Central memory CD4-positive, alpha-beta T cell (primary cell): Measurements from ENCODE around the gene SKAP1.
"Not testable (repeated sequence)": the region's sequence is repeated elsewhere in the genome, so short reads cannot be mapped to it uniquely, and the experiment has no call there.

Experiments
- DNase-seq: peaks from one replicate; pipeline ENCODE4 v3.0.0; 2022

SKAP1 gene

GRCh38 chr17:48368352-48368908 lies 61.6 kb downstream of the SKAP1 start:
- DNase-seq, result no peak

GRCh38 chr17:48363161-48363560 lies 66.9 kb downstream of the SKAP1 start:
- no peak for DNase-seq

- not testable (repeated sequence) for DNase-seq
These were observed 69.0 kb downstream of the SKAP1 start for GRCh38 chr17:48360861-48361633.

GRCh38 chr17:48357779-48358602 lies 72.0 kb downstream of the SKAP1 start:
- no peak for DNase-seq

GRCh38 chr17:48356866-48357265 lies 73.1 kb downstream of the SKAP1 start:
- DNase-seq, result no peak

- no peak for DNase-seq
These were observed 77.4 kb downstream of the SKAP1 start for GRCh38 chr17:48352630-48353029.

- peak; percentile 41 for DNase-seq
These were observed 78.1 kb downstream of the SKAP1 start for GRCh38 chr17:48351911-48352332.

- no peak for DNase-seq
These were observed 81.7 kb downstream of the SKAP1 start for GRCh38 chr17:48348352-48348751.

GRCh38 chr17:48347177-48347576 lies 82.8 kb downstream of the SKAP1 start:
- DNase-seq, result no peak

- no peak for DNase-seq
These were observed 85.8 kb downstream of the SKAP1 start for GRCh38 chr17:48344251-48344650.

GRCh38 chr17:48340916-48341315 lies 89.1 kb downstream of the SKAP1 start:
- no peak for DNase-seq

GRCh38 chr17:48338720-48339119 lies 91.3 kb downstream of the SKAP1 start:
- DNase-seq, result no peak

- DNase-seq, result not testable (repeated sequence)
These were observed 92.1 kb downstream of the SKAP1 start for GRCh38 chr17:48337903-48338302.

- no peak for DNase-seq
These were observed 93.0 kb downstream of the SKAP1 start for GRCh38 chr17:48336986-48337385.

- peak; percentile 54 for DNase-seq
These were observed 94.0 kb downstream of the SKAP1 start for GRCh38 chr17:48335858-48336500.

GRCh38 chr17:48335146-48335784 lies 94.7 kb downstream of the SKAP1 start:
- no peak for DNase-seq

- DNase-seq, result no peak
These were observed 96.9 kb downstream of the SKAP1 start for GRCh38 chr17:48333034-48333530.

- no peak for DNase-seq
These were observed 99.1 kb downstream of the SKAP1 start for GRCh38 chr17:48330887-48331286.

- no peak for DNase-seq
These were observed 99.6 kb downstream of the SKAP1 start for GRCh38 chr17:48330421-48330820.

- DNase-seq, result no peak
These were observed 101.6 kb downstream of the SKAP1 start for GRCh38 chr17:48328457-48328856.

GRCh38 chr17:48326310-48326709 lies 103.7 kb downstream of the SKAP1 start:
- DNase-seq, result no peak

GRCh38 chr17:48322060-48322459 lies 108.0 kb downstream of the SKAP1 start:
- DNase-seq, result no peak
